Measurements from ENCODE around the gene SCARB1. TPM values are rescaled to one million over a fixed set of nuclear protein-coding genes. Genes with fewer than 3 reads are reported as not detected.
A peak's percentile ranks its signal among the peaks of the same experiment; 100 is the strongest.

Gene SCARB1
- total and polyA plus RNA-seq, 8 donors, result 23.5 to 36.5 (median 30.4) TPM

- Histone ChIP-seq H3K36me3 (no peaks in the 10 kb centered on the region), H3K27ac (peak overlapping the region; percentile 39 to 83), H3K4me3 (peak overlapping the region in 1 of 2 donors; percentile 21), H3K4me1 (peaks cover 0 to 45% of the 10 kb centered on the region in 2 donors), H3K27me3 (no peaks in the 10 kb centered on the region), H3K9me3 (no peaks in the 10 kb centered on the region)
- ATAC-seq (peak; percentile 63), DNase-seq (peak in 1 of 4 donors; percentile 61)
- intact Hi-C loops (cut with DNase I), result no loop called here
- TF ChIP-seq CTCF (IDR thresholded peaks at IDR 0.05), result no peak
These were observed 5.5 kb upstream of the SCARB1 start for GRCh38 chr12:124869059-124869665.

GRCh38 chr12:124868252-124869058 lies 4.8 kb upstream of the SCARB1 start:
- Histone ChIP-seq H3K27ac (peak overlapping the region; percentile 39 to 83), H3K36me3 (no peaks in the 10 kb centered on the region), H3K27me3 (no peaks in the 10 kb centered on the region), H3K9me3 (no peaks in the 10 kb centered on the region), H3K4me3 (peak overlapping the region in 1 of 2 donors; percentile 21), H3K4me1 (peaks cover 0 to 51% of the 10 kb centered on the region in 2 donors)
- ATAC-seq (no peak), DNase-seq (no peak)
- intact Hi-C loops (cut with DNase I), result no loop called here
- no peak for TF ChIP-seq CTCF (IDR thresholded peaks at IDR 0.05)

- Histone ChIP-seq H3K9me3 (no peaks in the 10 kb centered on the region), H3K36me3 (no peaks in the 10 kb centered on the region), H3K27ac (no peak overlapping the region), H3K4me3 (no peak overlapping the region), H3K4me1 (peaks cover 0 to 61% of the 10 kb centered on the region in 2 donors), H3K27me3 (peaks cover 0 to 8% of the 10 kb centered on the region in 2 donors)
- ATAC-seq, result no peak
- DNase-seq, result no peak
- TF ChIP-seq CTCF (IDR thresholded peaks at IDR 0.05), result no peak
- intact Hi-C loops (cut with DNase I), result no loop called here
These were observed 3.8 kb upstream of the SCARB1 start for GRCh38 chr12:124867401-124867930.

GRCh38 chr12:124866883-124867400 lies 3.3 kb upstream of the SCARB1 start:
- intact Hi-C loops (cut with DNase I), result no loop called here
- peaks cover 0 to 66% of the 10 kb centered on the region in 2 donors for H3K4me1 ChIP-seq
- no peak for TF ChIP-seq CTCF (IDR thresholded peaks at IDR 0.05)
- DNase-seq, result no peak
- H3K27ac ChIP-seq, result no peak overlapping the region
- H3K4me3 ChIP-seq, result no peak overlapping the region
- peaks cover 0 to 10% of the 10 kb centered on the region in 2 donors for H3K27me3 ChIP-seq
- ATAC-seq, result no peak
- H3K9me3 ChIP-seq, result no peaks in the 10 kb centered on the region
- H3K36me3 ChIP-seq, result no peaks in the 10 kb centered on the region

All from left lung (tissue), 10 donors.